ENCODE measurements around the gene PRKCE. TPM values are rescaled to one million over a fixed set of nuclear protein-coding genes. Genes with fewer than 3 reads are reported as not detected.

The PRKCE gene
- total RNA-seq, 1 experiment from 2014 or later = 14.0 TPM

GRCh38 chr2:46157072-46157965, 505.8 kb downstream of the PRKCE start:
- ATAC-seq (no peak), DNase-seq (ENCODE audit: low read depth, low spot score) (no peak)
- ChIA-PET POLR2A (no interaction called here), CTCF (no interaction called here)
- no peaks in the 10 kb centered on the region for H3K27me3 ChIP-seq (ENCODE audit: control insufficient read depth, insufficient read depth, low read length)
- no TSS peak for BruUV-seq (replicated peaks)
- in situ Hi-C loops (cut with HindIII; ENCODE audit: low pct_unique_long_range_greater_than_20kb, low sequenced_read_pairs) (no loop called here), intact Hi-C loops (cut with micrococcal nuclease; ENCODE audit: unreplicated experiment) (no loop called here)
- no peaks in the 10 kb centered on the region for H3K9me3 ChIP-seq (ENCODE audit: control insufficient read depth, insufficient read depth, low read depth, low read length)
- H3K4me3 ChIP-seq (ENCODE audit: low read depth in 2 of 2, low read length in 2 of 2) = no peak overlapping the region
- H3K36me3 ChIP-seq (ENCODE audit: control insufficient read depth, insufficient read depth, low read length) = no peaks in the 10 kb centered on the region
- H3K27ac ChIP-seq (ENCODE audit: low read length) = no peak overlapping the region
- no peaks in the 10 kb centered on the region for H3K4me1 ChIP-seq (ENCODE audit: control insufficient read depth, insufficient read depth, low read length)
- TF ChIP-seq POLR2AphosphoS5 (IDR thresholded peaks at IDR 0.05; ENCODE audit: low read depth, low read length) (no peak), SIN3A (IDR thresholded peaks at IDR 0.05; ENCODE audit: borderline replicate concordance, insufficient read depth, low read depth, low read length) (no peak), CTCF (IDR thresholded peaks at IDR 0.05) (no peak), TCF7L2 (IDR thresholded peaks at IDR 0.05; ENCODE audit: low read depth, low read length) (no peak), REST (IDR thresholded peaks at IDR 0.05; ENCODE audit: insufficient read depth in 1 of 2, low read depth in 2 of 2, low read length in 1 of 2) (no peak)

- H3K27me3 ChIP-seq (ENCODE audit: control insufficient read depth, insufficient read depth, low read length) = no peaks in the 10 kb centered on the region
- no peak overlapping the region for H3K4me3 ChIP-seq (ENCODE audit: low read depth in 2 of 2, low read length in 2 of 2)
- POLR2A ChIA-PET = no interaction called here
- CTCF ChIA-PET = no interaction called here
- intact Hi-C loops (cut with micrococcal nuclease; ENCODE audit: unreplicated experiment) (no loop called here), in situ Hi-C loops (cut with HindIII; ENCODE audit: low pct_unique_long_range_greater_than_20kb, low sequenced_read_pairs) (no loop called here)
- no peak overlapping the region for H3K27ac ChIP-seq (ENCODE audit: low read length)
- H3K36me3 ChIP-seq (ENCODE audit: control insufficient read depth, insufficient read depth, low read length) = no peaks in the 10 kb centered on the region
- DNase-seq (ENCODE audit: low read depth, low spot score) (no peak), ATAC-seq (no peak)
- no peaks in the 10 kb centered on the region for H3K4me1 ChIP-seq (ENCODE audit: control insufficient read depth, insufficient read depth, low read length)
- no peaks in the 10 kb centered on the region for H3K9me3 ChIP-seq (ENCODE audit: control insufficient read depth, insufficient read depth, low read depth, low read length)
- TF ChIP-seq TCF7L2 (IDR thresholded peaks at IDR 0.05; ENCODE audit: low read depth, low read length) (no peak), CTCF (IDR thresholded peaks at IDR 0.05) (no peak), SIN3A (IDR thresholded peaks at IDR 0.05; ENCODE audit: borderline replicate concordance, insufficient read depth, low read depth, low read length) (no peak), REST (IDR thresholded peaks at IDR 0.05; ENCODE audit: insufficient read depth in 1 of 2, low read depth in 2 of 2, low read length in 1 of 2) (no peak), POLR2AphosphoS5 (IDR thresholded peaks at IDR 0.05; ENCODE audit: low read depth, low read length) (no peak)
- no TSS peak for BruUV-seq (replicated peaks)
These were observed 506.5 kb downstream of the PRKCE start for GRCh38 chr2:46157966-46158310.
